Activated CD4-positive, alpha-beta memory T cell treated with anti-CD3 and anti-CD28 coated beads, Interleukin-2, amount 10 ng/mL, durations not matched to agents 7 days and 5 days (primary cell): ENCODE measurements around the gene HLA-DRB1. TPM values are rescaled to one million over a fixed set of nuclear protein-coding genes. Genes with fewer than 3 reads are reported as not detected.
A peak's percentile ranks its signal among the peaks of the same experiment; 100 is the strongest.
"Not testable (repeated sequence)": the region's sequence is repeated elsewhere in the genome, so short reads cannot be mapped to it uniquely, and the experiment has no call there.

Source experiments
- CTCF ChIA-PET: fragments of 350-600 bp; sonication (Branson Sonifier 250); formaldehyde crosslinking; loops from one replicate; lab custom pipeline; 2021; ENCODE audit warnings: antibody characterized with exemption, inconsistent platforms; lab: Charles Lee
- POLR2A ChIA-PET: fragments of 350-600 bp; sonication (Branson Sonifier 250); formaldehyde crosslinking; loops from one replicate; lab custom pipeline; 2021; ENCODE audit warnings: antibody characterized with exemption; lab: Charles Lee
- DNase-seq: peaks from one replicate; pipeline ENCODE4 v3.0.0-alpha.2; 2020
- H3K27ac Mint-ChIP-seq: one replicate; pipeline ENCODE4 v1.8.0; 2021; ENCODE audit warnings: mild to moderate bottlenecking, mixed read lengths
- H3K27me3 Mint-ChIP-seq: one replicate; pipeline ENCODE4 v1.8.0; 2021; ENCODE audit warnings: mixed read lengths
- H3K36me3 Mint-ChIP-seq: one replicate; pipeline ENCODE4 v1.8.0; 2021; ENCODE audit warnings: low read depth, mixed read lengths
- H3K4me1 Mint-ChIP-seq: one replicate; pipeline ENCODE4 v1.8.0; 2021; ENCODE audit warnings: mixed read lengths
- H3K4me3 Mint-ChIP-seq: one replicate; pipeline ENCODE4 v1.8.0; 2021; ENCODE audit warnings: mild to moderate bottlenecking, mixed read lengths
- H3K9me3 Mint-ChIP-seq: one replicate; pipeline ENCODE4 v1.8.0; 2021; ENCODE audit warnings: mixed read lengths
- total RNA-seq, 2 experiments: library from RNA; stranded (reverse); gene quantifications; one replicate each; pipeline ENCODE4 v1.2.3, GENCODE V29; 2021

Gene HLA-DRB1
- total RNA-seq, 2 experiments from 2014 or later = 155 TPM

DNA sequence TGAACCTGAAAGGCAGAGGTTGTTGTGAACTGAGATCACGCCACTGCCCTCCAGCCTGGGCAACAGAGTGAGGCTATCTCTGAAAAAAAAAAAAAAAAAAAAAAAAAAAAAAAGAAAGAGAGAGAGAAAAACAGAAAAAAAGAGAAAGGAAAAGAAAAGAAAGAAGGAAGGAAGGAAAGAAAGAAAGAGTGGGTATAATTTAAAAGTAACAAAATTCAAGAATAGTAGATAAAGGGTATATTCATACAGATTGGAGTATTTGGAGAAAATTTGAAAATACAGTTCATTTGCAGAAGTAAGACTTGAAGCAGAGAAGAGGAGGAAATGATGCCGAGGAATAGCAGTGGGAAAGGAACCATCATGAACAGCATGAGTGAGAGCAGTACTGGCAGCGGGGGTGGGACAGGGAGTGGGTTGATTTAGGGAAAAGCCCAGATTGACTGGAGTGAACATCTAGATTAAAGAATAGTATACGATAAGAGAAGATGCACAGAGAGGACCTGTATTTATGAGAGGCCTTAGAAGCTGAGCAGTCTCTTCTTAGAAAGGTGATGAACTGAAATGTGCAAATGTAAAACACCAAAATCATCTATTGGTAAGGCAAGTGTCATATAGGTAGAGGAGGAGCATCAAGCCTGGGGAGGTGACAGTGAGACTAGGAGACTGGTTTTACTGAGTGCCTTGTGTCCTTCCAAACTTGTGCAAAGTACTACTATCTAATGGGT is 17.8 kb upstream of the HLA-DRB1 start:
- H3K4me3 Mint-ChIP-seq = no peak overlapping the region
- H3K27me3 Mint-ChIP-seq = no peaks in the 10 kb centered on the region
- H3K36me3 Mint-ChIP-seq = peaks cover 8% of the 10 kb centered on the region
- CTCF ChIA-PET = interaction anchor here (2.3 kb wide), 1 partner anchor 15 kb away, joined by 7 read pairs; no protein-coding TSS in a partner anchor
- POLR2A ChIA-PET = no interaction called here
- peaks cover 10% of the 10 kb centered on the region for H3K9me3 Mint-ChIP-seq
- H3K27ac Mint-ChIP-seq = peak overlapping the region; percentile 34
- peaks cover 41% of the 10 kb centered on the region for H3K4me1 Mint-ChIP-seq
- DNase-seq = no peak

- peak overlapping the region; percentile 79 for H3K27ac Mint-ChIP-seq
- POLR2A ChIA-PET = interaction anchor here (0.9 to 1.4 kb wide), 3 partner anchors 15 to 19 kb away, joined by 3 to 4 read pairs (median 3); partner anchors contain the start of gene HLA-DRB1
- CTCF ChIA-PET = interaction anchor here (1.6 kb wide), 1 partner anchor 11 kb away, joined by 4 read pairs; no protein-coding TSS in a partner anchor
- no peaks in the 10 kb centered on the region for H3K27me3 Mint-ChIP-seq
- peaks cover 33% of the 10 kb centered on the region for H3K4me1 Mint-ChIP-seq
- peaks cover 12% of the 10 kb centered on the region for H3K9me3 Mint-ChIP-seq
- no peak overlapping the region for H3K4me3 Mint-ChIP-seq
- DNase-seq = no peak
- H3K36me3 Mint-ChIP-seq = peaks cover 10% of the 10 kb centered on the region
Measured at GRCh38 chr6:32604434-32604877, 14.8 kb upstream of the HLA-DRB1 start.

- DNase-seq = no peak
- Mint-ChIP-seq H3K36me3 (peaks cover 10% of the 10 kb centered on the region), H3K27me3 (no peaks in the 10 kb centered on the region), H3K27ac (peak overlapping the region; percentile 79), H3K9me3 (peaks cover 13% of the 10 kb centered on the region), H3K4me3 (no peak overlapping the region), H3K4me1 (peaks cover 33% of the 10 kb centered on the region)
- ChIA-PET POLR2A (interaction anchor here (0.6 to 1.2 kb wide), 3 partner anchors 15 to 165 kb away, joined by 3 to 4 read pairs (median 3); partner anchors contain the start of gene HLA-DRB1), CTCF (interaction anchor here (1.6 kb wide), 1 partner anchor 11 kb away, joined by 4 read pairs; no protein-coding TSS in a partner anchor)
Measured at GRCh38 chr6:32603888-32604287, 14.2 kb upstream of the HLA-DRB1 start.

DNA sequence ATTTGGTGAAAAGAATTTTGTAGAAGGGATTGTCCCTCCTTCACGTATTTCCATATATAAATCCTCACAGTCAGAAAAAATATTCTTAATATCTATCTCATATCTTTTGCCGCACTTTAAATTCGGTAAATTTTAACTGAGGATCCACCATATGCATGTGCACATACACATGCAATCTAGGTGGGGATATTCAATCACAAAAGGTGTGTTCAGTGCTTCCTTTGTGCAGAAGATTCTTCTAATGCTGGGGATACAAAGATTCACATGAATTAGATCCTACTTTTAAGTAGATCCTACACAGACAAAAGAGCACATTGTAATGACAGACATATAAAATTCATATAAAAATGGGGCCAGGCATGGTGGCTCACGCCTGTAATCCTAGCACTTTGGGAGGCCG is 13.6 kb upstream of the HLA-DRB1 start:
- H3K9me3 Mint-ChIP-seq = peaks cover 14% of the 10 kb centered on the region
- peaks cover 10% of the 10 kb centered on the region for H3K36me3 Mint-ChIP-seq
- H3K4me1 Mint-ChIP-seq = peaks cover 31% of the 10 kb centered on the region
- no peak overlapping the region for H3K4me3 Mint-ChIP-seq
- DNase-seq = no peak
- H3K27me3 Mint-ChIP-seq = no peaks in the 10 kb centered on the region
- POLR2A ChIA-PET = interaction anchor here (0.6 kb wide), 1 partner anchor 13 kb away, joined by 3 read pairs; no protein-coding TSS in a partner anchor
- peak overlapping the region; percentile 45 for H3K27ac Mint-ChIP-seq
- CTCF ChIA-PET = interaction anchor here (1.6 kb wide), 1 partner anchor 10 kb away, joined by 4 read pairs; no protein-coding TSS in a partner anchor

- no peaks in the 10 kb centered on the region for H3K27me3 Mint-ChIP-seq
- H3K9me3 Mint-ChIP-seq = peaks cover 14% of the 10 kb centered on the region
- no peak overlapping the region for H3K27ac Mint-ChIP-seq
- POLR2A ChIA-PET = interaction anchor here (0.6 kb wide), 1 partner anchor 12 kb away, joined by 3 read pairs; no protein-coding TSS in a partner anchor
- DNase-seq = no peak
- H3K4me1 Mint-ChIP-seq = peaks cover 24% of the 10 kb centered on the region
- H3K36me3 Mint-ChIP-seq = peaks cover 10% of the 10 kb centered on the region
- no peak overlapping the region for H3K4me3 Mint-ChIP-seq
- CTCF ChIA-PET = no interaction called here
Measured at GRCh38 chr6:32602383-32602782, 12.7 kb upstream of the HLA-DRB1 start.

DNA sequence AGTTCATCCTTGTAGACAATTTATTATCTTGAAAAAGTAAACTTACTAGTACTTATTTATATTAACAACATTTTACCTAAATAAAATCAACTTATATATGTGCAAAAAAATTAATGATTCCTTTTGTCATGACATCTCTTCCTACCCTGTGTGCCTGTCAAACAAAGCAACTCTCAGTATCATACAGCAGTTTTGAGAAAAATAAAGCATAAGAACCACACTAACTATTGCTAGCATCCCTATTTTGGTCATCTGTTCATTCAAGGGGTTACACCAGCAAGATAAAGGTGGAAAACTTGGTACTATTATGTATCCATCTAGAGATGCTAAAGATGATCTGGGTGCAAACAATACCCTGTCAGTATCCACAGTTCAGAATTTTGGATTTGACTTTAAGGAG is 7.4 kb upstream of the HLA-DRB1 start:
- Mint-ChIP-seq H3K36me3 (peaks cover 5% of the 10 kb centered on the region), H3K4me3 (no peak overlapping the region), H3K9me3 (peaks cover 7% of the 10 kb centered on the region), H3K4me1 (peaks cover 4% of the 10 kb centered on the region), H3K27me3 (no peaks in the 10 kb centered on the region), H3K27ac (no peak overlapping the region)
- CTCF ChIA-PET = interaction anchor here (1.1 kb wide), 1 partner anchor 70 kb away, joined by 3 read pairs; no protein-coding TSS in a partner anchor
- DNase-seq = no peak
- POLR2A ChIA-PET = no interaction called here

GRCh38 chr6:32590713-32591112 is 1.1 kb upstream of the HLA-DRB1 start:
- H3K4me1 Mint-ChIP-seq = peaks cover 32% of the 10 kb centered on the region
- POLR2A ChIA-PET = interaction anchor here (1.0 kb wide), 1 partner anchor 12 kb away, joined by 3 read pairs; no protein-coding TSS in a partner anchor
- H3K9me3 Mint-ChIP-seq, H3K4me3 Mint-ChIP-seq, H3K27me3 Mint-ChIP-seq, CTCF ChIA-PET, H3K27ac Mint-ChIP-seq, DNase-seq: not testable (repeated sequence)
- peaks cover 10% of the 10 kb centered on the region for H3K36me3 Mint-ChIP-seq

- Mint-ChIP-seq H3K27ac (no peak overlapping the region), H3K9me3 (no peaks in the 10 kb centered on the region), H3K27me3 (peaks cover 3% of the 10 kb centered on the region), H3K4me3 (peak overlapping the region; percentile 65), H3K36me3 (peaks cover 20% of the 10 kb centered on the region), H3K4me1 (peaks cover 45% of the 10 kb centered on the region)
- no peak for DNase-seq
- ChIA-PET POLR2A (interaction anchor here (0.8 to 1.2 kb wide), 3 partner anchors 34 to 257 kb away, joined by 3 to 6 read pairs (median 3); no protein-coding TSS in a partner anchor), CTCF (interaction anchor here (0.8 kb wide), 1 partner anchor 34 kb away, joined by 3 read pairs; no protein-coding TSS in a partner anchor)
Measured at GRCh38 chr6:32588156-32588555, 1.5 kb downstream of the HLA-DRB1 start.

DNA sequence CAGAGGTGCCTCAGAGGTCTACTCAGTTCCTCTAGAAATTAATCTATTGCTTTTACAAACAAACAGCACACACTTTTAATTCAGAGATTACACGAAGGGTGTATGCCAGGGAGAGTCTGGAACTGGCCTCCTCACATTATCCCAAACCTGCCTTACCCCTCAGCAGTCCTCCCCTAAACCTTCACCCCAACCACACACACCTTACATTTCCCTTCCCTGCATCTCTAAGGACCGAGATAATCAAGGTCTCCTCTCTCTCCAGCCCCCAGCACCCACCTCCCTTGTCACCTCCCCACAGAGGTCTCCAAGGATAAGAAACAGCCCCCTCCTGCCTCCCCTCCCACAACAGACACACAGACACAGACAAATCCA is 6.1 kb downstream of the HLA-DRB1 start:
- H3K9me3 Mint-ChIP-seq = no peaks in the 10 kb centered on the region
- peaks cover 48% of the 10 kb centered on the region for H3K36me3 Mint-ChIP-seq
- H3K4me1 Mint-ChIP-seq = peaks cover 43% of the 10 kb centered on the region
- ChIA-PET POLR2A (no interaction called here), CTCF (interaction anchor here (2.0 kb wide), 1 partner anchor 32 kb away, joined by 4 read pairs; no protein-coding TSS in a partner anchor)
- H3K27ac Mint-ChIP-seq = no peak overlapping the region
- no peak for DNase-seq
- H3K4me3 Mint-ChIP-seq = peak overlapping the region; percentile 52
- H3K27me3 Mint-ChIP-seq = peaks cover 3% of the 10 kb centered on the region

DNA sequence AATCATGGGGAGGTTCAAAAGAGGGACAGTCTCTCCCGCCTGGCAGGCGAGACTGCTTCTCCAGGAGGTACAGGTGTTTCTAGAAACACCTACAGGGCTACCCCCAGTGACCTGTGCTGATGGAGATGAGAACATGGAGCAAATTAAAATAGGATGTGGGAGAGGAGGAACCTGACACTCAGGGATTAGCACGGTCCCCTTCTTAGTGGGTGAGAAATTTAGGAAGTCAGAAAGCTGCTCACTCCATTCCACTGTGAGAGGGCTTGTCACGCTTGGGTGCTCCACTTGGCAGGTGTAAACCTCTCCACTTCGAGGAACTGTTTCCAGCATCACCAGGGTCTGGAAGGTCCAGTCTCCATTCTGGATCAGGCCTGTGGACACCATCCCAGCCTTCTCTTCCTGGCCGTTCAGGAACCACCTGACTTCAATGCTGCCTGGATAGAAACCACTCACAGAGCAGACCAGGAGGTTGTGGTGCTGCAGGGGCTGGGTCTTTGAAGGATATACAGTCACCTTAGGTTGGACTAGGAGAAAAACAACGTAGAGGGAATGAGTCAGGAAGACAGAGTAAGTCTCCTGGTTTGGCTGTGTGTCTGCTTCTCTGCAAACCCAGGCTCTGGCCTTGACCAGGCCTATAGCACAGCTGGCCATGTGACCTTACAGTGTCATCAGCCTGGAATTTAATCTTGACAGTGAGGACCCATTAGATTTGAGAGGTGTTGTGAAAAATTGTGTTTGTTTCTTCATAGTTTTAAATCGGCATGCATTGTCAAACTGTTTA is 8.1 kb downstream of the HLA-DRB1 start:
- peaks cover 29% of the 10 kb centered on the region for H3K4me1 Mint-ChIP-seq

GRCh38 chr6:32580593-32580992 is 9.1 kb downstream of the HLA-DRB1 start:
- Mint-ChIP-seq H3K4me3 (no peak overlapping the region), H3K36me3 (peaks cover 53% of the 10 kb centered on the region), H3K4me1 (peaks cover 22% of the 10 kb centered on the region), H3K9me3 (no peaks in the 10 kb centered on the region), H3K27ac (no peak overlapping the region), H3K27me3 (peaks cover 2% of the 10 kb centered on the region)
- no peak for DNase-seq
- ChIA-PET POLR2A (interaction anchor here (1.0 kb wide), 1 partner anchor 26 kb away, joined by 3 read pairs; no protein-coding TSS in a partner anchor), CTCF (no interaction called here)

More for the DNA sequence above, 8.1 kb downstream of the HLA-DRB1 start:
- CTCF ChIA-PET = no interaction called here
- no peak for DNase-seq
- Mint-ChIP-seq H3K27me3 (peaks cover 3% of the 10 kb centered on the region), H3K27ac (no peak overlapping the region), H3K9me3 (no peaks in the 10 kb centered on the region), H3K4me3 (no peak overlapping the region), H3K36me3 (peaks cover 50% of the 10 kb centered on the region)
- POLR2A ChIA-PET = interaction anchor here (1.0 kb wide), 1 partner anchor 27 kb away, joined by 3 read pairs; no protein-coding TSS in a partner anchor

DNA sequence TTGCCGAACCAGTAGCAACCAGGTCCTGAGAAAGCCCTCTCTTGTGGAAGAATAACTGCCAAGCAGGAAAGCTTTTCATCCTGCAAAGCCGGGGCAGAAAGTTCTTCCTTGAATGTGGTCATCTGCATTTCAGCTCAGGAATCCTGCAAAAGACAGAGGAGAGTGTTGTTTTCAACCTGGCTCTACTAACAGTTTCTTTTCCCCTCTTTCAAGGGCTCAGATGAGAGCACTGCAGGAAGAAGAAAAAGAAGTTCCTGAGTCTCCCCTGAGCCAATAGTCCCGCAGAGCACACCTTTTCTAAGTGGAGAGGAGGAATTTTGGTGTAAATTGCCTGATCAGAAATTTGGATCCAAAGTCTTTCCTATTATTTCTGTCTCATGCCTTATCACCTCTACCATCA is 10.7 kb downstream of the HLA-DRB1 start:
- ChIA-PET POLR2A (no interaction called here), CTCF (no interaction called here)
- DNase-seq = no peak
- H3K4me1 Mint-ChIP-seq = peaks cover 12% of the 10 kb centered on the region
- H3K9me3 Mint-ChIP-seq = no peaks in the 10 kb centered on the region
- no peak overlapping the region for H3K27ac Mint-ChIP-seq
- H3K36me3 Mint-ChIP-seq = peaks cover 47% of the 10 kb centered on the region
- no peak overlapping the region for H3K4me3 Mint-ChIP-seq
- peaks cover 5% of the 10 kb centered on the region for H3K27me3 Mint-ChIP-seq
